NCI-H2107 treated with DMSO at 0.1 percent for 48 hours (cell line): ENCODE results near the gene NOVA2.

Source experiments
- DNase-seq: peaks from one replicate; lab custom pipeline; 2025; ENCODE audit not compliant: unreplicated experiment; lab: John Stamatoyannopoulos, UW

Gene NOVA2

GRCh38 chr19:45927565-45928261, 46.0 kb downstream of the NOVA2 start:
- peak; percentile 65 for DNase-seq

- DNase-seq, result no peak
Observed at GRCh38 chr19:45924891-45925447, 48.7 kb downstream of the NOVA2 start.

GRCh38 chr19:45922281-45922680, 51.4 kb downstream of the NOVA2 start:
- DNase-seq, result no peak

GRCh38 chr19:45920458-45920857, 53.2 kb downstream of the NOVA2 start:
- no peak for DNase-seq

- no peak for DNase-seq
Observed at GRCh38 chr19:45919678-45920077, 54.0 kb downstream of the NOVA2 start.

GRCh38 chr19:45918721-45919120, 54.9 kb downstream of the NOVA2 start:
- no peak for DNase-seq

- no peak for DNase-seq
Observed at GRCh38 chr19:45917421-45918091, 56.1 kb downstream of the NOVA2 start.

GRCh38 chr19:45913874-45914830, 59.5 kb downstream of the NOVA2 start, which contains the start of gene NANOS2:
NANOS2 (minus strand) TSS chr19:45914778; CDS start chr19:45914693, 85 bp downstream.
- DNase-seq, result no peak

GRCh38 chr19:45911291-45911690, 62.4 kb downstream of the NOVA2 start:
- no peak for DNase-seq

- no peak for DNase-seq
Observed at GRCh38 chr19:45908956-45909355, 64.7 kb downstream of the NOVA2 start.

- no peak for DNase-seq
Observed at GRCh38 chr19:45906221-45906620, 67.4 kb downstream of the NOVA2 start.

- no peak for DNase-seq
Observed at GRCh38 chr19:45905011-45905410, 68.7 kb downstream of the NOVA2 start.

- peak; percentile 90 for DNase-seq
Observed at GRCh38 chr19:45902651-45903625, 70.7 kb downstream of the NOVA2 start.

GRCh38 chr19:45901912-45902650, 71.6 kb downstream of the NOVA2 start, which contains the start of gene MYPOP:
MYPOP (minus strand) TSS chr19:45902613; CDS start chr19:45901773, 840 bp downstream.
- DNase-seq, result no peak

- no peak for DNase-seq
Observed at GRCh38 chr19:45901432-45901911, 72.2 kb downstream of the NOVA2 start.

- DNase-seq, result no peak
Observed at GRCh38 chr19:45900738-45901431, 72.8 kb downstream of the NOVA2 start.

- no peak for DNase-seq
Observed at GRCh38 chr19:45899919-45900589, 73.6 kb downstream of the NOVA2 start.

- no peak for DNase-seq
Observed at GRCh38 chr19:45899253-45899652, 74.4 kb downstream of the NOVA2 start.
